HG02588 (cell line): Measurements from ENCODE around the gene ZZZ3.
"Not testable (repeated sequence)": the region's sequence is repeated elsewhere in the genome, so short reads cannot be mapped to it uniquely, and the experiment has no call there.

Experiments used
- ATAC-seq: cut with Tn5 transposase; IDR thresholded peaks from one replicate; pipeline ENCODE4 v1.9.1; 2021; ENCODE audit warnings: mild to moderate bottlenecking, moderate library complexity; ENCODE audit not compliant: unreplicated experiment

ZZZ3 gene

DNA sequence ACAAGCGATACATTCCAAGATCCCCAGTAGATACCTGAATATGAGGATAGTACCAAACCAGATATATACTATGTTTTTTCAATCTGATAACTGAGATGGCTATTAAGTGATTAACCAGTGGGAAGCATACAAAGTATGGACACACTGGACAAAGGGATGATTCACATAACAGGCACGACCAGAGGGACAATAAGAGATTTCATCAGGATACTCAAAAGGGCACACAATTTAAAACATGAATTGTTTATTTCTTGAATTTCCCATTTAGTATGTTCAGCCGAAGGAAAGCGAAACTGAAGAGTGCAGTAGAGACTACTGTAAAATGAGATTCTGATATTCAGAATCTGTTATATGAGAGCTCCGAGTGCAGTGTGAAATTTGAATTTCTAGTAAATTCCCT lies 10.6 kb downstream of the ZZZ3 start:
- ATAC-seq: peak; percentile 20

DNA sequence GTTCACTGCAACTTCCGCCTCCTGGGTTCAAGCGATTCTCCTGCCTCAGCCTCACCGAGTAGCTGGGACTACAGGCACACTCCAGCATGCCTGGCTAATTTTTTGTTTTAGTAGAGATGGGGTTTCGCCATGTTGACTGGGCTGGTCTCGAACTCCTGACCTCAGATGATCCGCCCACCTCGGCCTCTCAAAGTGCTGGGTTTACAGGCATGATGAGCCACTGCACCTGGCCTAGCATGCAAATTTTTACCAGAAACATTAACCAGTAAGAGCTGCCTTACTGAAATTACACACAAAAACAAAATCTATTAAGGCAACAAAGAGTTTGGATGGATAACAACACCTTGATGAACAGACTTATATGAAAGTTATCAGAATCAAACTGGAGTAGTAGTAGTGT lies 12.1 kb downstream of the ZZZ3 start:
- ATAC-seq: no peak

DNA sequence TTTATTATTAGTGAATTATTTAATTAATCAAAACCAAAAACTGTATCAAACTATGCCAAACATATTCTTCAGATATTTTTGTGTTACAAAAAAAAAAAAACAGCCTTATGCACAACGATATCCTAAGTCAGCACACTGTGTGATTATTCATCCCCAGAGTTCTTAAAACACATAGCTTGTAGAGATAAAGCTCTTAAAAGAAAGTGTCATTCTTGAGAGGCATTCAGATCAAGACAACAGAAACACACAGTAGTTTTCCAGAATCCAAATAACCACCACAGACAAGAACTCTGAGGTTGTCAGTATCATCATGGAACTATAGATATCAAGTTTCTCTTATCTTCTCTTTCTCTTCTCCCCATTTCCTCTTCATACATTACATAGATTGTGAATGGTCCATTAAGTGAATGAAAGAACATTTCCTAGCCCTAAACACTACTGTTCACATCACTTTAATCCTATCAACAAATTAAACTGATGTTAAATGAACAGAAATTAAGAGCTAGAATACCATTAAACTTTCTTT lies 13.5 kb downstream of the ZZZ3 start:
- ATAC-seq: no peak

- ATAC-seq: no peak
These were observed 17.4 kb downstream of the ZZZ3 start for GRCh38 chr1:77664939-77665516.

GRCh38 chr1:77661696-77662095 lies 20.8 kb downstream of the ZZZ3 start:
- ATAC-seq: no peak

GRCh38 chr1:77659879-77660593 lies 22.4 kb downstream of the ZZZ3 start:
- ATAC-seq: no peak

DNA sequence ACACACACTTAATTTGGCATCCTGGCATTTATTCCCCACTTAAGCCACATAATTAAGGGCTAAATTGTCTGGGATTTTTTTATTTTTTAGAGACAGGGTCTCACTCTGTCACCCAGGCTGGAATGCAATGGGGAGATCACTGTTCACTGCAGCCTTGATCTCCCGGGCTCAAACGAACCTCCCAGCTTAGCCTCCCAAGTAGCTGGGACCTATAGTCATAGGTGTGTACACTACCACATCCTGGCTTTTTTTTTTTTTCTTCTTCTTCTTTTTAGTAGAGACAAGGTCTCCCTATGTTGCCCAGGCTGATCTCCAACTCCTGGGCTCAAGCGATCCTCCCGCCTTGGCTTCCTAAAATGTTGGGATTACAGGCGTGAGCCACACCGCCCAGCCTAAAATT lies 24.2 kb downstream of the ZZZ3 start:
- no peak for ATAC-seq

DNA sequence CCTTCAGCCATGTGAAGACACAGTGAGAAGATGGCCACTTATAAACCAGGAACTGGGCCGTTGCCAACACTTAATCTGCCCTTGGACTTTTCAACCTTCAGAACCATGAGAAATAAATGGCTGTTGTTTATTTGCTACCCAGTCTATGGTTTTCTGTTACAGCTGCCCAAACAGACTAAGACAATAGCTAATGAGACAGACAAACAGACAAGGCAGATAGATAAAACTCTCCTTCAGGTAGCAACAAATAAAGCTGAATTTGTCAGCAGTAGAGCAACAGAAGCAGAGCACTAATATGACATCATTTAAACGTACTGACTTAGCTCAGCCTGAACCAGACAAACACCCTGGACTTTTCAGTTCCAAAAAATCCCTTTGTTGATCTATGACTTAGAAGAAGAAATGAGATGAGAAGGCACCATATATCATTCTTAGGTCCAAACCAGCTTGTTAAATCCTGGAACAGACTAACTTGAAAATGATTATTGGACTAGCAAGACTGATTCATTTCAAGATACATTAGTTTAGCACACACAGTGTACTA lies 27.0 kb downstream of the ZZZ3 start:
- peak; percentile 53 for ATAC-seq

DNA sequence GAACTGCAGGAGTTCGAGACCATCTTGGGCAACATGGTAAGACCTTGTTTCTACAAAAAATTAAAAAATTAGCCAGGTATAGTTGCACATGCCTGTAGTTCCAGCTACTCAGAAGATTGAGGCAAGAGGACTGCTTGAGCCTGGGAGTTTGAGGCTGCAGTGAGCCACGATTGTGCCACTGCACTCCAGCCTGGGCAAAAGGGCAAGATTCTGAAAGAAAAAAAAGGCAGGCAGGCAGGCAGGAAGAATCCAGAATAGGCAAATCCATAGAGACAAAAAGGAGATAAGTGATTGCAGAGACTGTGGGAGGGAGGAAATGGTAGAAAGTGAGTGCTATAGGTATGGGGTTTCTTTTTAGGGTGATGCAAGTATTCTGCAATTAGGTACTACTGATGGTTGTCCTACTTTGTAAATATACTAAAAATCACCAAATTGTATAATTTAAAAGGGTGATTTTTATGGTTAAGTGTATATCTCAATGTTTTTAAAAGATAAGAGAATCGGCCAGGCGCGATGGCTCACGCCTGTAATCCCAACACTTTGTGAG lies 29.4 kb downstream of the ZZZ3 start:
- ATAC-seq: no peak

GRCh38 chr1:77652268-77652667 lies 30.2 kb downstream of the ZZZ3 start:
- ATAC-seq: no peak

- ATAC-seq: no peak
These were observed 33.3 kb downstream of the ZZZ3 start for GRCh38 chr1:77649127-77649526.

DNA sequence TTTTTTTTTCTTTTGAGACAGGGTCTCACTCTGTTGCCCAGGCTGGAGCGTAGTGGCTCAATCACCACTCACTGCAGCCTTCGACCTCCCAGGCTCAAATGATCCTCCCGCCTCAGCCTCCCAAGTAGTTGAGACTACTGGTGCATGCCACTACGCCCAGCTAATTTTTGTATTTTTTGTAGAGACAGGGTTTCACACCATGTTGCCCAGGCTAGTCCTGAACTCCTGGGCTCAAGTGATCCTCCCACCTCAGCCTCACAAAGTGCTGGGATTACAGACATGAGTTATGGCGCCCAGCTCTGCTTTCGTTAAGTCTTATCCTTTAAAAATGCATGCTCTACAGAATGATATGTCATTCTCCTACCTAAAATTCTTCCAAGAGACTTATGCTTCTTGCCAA lies 36.2 kb downstream of the ZZZ3 start:
- ATAC-seq: not testable (repeated sequence)

- no peak for ATAC-seq
These were observed 39.0 kb downstream of the ZZZ3 start for GRCh38 chr1:77643456-77643855.

DNA sequence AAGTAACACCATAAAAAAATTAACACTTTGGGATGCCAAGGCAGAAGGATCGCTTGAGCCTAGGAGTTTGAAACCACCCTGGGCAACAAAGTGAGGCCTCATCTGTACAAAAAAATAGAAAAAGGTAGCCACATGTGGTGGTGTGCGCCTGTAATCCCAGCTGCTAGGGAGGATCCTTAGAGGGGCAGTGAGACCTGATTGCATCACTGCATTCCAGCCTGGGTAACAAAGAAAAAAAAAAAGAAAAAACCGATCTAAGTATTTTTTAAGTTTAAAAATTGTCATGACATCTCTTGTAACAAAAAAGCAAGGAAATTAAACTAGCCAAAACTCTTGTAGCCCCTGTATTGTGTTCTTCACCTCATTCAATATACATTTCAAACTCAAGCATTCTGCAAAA lies 39.5 kb downstream of the ZZZ3 start:
- no peak for ATAC-seq

GRCh38 chr1:77642196-77642595 lies 40.3 kb downstream of the ZZZ3 start:
- no peak for ATAC-seq

DNA sequence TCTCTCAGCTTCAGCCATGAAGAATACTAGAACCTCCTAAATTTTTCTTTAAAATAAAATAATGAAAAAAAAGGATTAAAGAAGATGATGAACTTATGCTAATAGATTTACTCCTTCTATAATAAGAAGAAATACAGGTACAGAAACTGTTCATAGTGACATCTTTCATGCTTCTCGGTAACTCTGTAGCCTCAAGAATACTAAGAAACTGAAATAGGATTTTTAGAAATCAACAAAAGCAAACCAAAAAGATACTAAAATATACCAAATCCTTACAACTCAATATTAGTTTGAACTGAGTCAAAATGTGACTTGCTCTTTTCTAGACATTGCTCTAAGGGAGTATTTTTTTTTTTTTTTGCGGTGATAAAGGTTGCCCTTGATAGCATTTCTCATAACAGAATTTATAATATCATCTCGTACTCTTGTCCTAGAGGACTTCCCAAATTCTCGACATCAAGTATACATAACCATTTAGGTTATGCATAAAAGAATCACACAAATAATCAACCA lies 42.8 kb downstream of the ZZZ3 start:
- ATAC-seq: no peak

- no peak for ATAC-seq
These were observed 43.4 kb downstream of the ZZZ3 start for GRCh38 chr1:77639056-77639455.

DNA sequence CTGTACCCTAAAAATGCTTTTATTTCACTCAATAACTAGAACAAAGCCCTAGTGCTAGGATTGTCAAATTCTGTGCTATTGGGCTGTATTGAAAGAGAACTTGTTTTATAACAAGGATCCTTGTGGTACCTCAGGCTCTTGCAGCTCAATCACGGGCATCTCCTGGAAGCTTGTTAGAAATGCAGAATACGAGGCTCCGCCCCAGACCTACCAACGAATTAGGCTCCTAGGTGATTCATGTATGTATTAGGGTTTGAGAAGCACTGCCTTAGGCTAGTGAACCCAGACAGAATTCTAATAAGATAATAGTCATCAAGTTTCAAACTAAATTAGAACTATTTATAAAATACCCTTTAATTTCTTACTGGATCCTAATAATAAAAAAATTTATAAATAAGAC lies 45.6 kb downstream of the ZZZ3 start:
- no peak for ATAC-seq
